ENCODE data around the gene SYPL1. TPM values are rescaled to one million over a fixed set of nuclear protein-coding genes. Genes with fewer than 3 reads are reported as not detected.

The SYPL1 gene
- total RNA-seq, 1 donor from 2014 or later: 76.9 TPM

DNA sequence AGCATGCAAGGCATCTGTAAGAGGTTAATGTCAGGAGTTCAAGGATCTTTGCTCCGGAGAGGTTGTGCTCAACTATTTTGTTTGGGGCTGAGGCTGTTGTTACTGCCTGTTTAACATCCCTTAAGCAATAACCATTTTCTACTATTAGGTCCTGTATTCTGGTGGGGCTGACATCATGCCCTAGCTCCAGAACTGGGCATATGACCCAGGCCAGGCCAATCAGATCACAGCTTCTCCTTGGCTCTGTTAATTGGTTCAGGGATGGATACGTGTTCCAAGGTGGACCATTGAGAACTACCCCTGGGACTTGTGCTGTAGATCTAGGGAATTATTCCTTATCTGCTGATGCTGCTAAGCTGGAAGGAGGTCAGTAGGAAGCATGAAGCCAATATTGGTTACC is 67.0 kb downstream of the SYPL1 start:
- H3K27me3 ChIP-seq: no peaks in the 10 kb centered on the region
- no peak overlapping the region for H3K27ac ChIP-seq
- no peak overlapping the region for H3K4me3 ChIP-seq
- no peaks in the 10 kb centered on the region for H3K9me3 ChIP-seq
- no peak for DNase-seq (ENCODE audit: extremely low spot score in 2 of 2)
- intact Hi-C loops (cut with DNase I): no loop called here
- TF ChIP-seq POLR2A (IDR thresholded peaks at IDR 0.05): no peak
- TF ChIP-seq, protein P1, sequence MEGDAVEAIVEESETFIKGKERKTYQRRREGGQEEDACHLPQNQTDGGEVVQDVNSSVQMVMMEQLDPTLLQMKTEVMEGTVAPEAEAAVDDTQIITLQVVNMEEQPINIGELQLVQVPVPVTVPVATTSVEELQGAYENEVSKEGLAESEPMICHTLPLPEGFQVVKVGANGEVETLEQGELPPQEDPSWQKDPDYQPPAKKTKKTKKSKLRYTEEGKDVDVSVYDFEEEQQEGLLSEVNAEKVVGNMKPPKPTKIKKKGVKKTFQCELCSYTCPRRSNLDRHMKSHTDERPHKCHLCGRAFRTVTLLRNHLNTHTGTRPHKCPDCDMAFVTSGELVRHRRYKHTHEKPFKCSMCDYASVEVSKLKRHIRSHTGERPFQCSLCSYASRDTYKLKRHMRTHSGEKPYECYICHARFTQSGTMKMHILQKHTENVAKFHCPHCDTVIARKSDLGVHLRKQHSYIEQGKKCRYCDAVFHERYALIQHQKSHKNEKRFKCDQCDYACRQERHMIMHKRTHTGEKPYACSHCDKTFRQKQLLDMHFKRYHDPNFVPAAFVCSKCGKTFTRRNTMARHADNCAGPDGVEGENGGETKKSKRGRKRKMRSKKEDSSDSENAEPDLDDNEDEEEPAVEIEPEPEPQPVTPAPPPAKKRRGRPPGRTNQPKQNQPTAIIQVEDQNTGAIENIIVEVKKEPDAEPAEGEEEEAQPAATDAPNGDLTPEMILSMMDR (IDR thresholded peaks at IDR 0.05): no peak
- TF ChIP-seq POLR2AphosphoS5 (IDR thresholded peaks at IDR 0.05; ENCODE audit: insufficient read depth in 1 of 2, low read depth in 1 of 2): no peak
- no peaks in the 10 kb centered on the region for H3K36me3 ChIP-seq
- H3K4me1 ChIP-seq: peaks cover 50% of the 10 kb centered on the region

DNA sequence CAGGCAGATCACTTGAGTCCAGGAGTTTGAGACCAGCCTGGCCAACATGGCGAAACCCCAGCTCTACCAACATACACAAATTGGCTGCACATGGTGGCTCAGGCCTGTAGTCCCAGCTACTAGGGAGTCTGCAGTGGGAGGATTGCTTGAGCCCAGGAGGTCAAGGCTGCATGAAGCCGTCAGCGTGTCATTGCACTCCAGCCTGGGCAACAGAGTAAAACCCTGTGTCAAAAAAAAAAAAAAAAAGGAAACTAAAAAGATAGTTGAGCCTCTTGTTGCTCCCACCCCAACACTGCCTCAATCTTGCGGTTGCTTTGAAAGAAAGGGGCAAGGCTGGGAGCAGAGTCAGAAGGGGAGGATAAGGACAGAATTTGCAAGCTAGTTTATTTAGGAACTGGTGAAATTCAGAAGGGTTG is 69.9 kb downstream of the SYPL1 start:
- Histone ChIP-seq H3K4me1 (peaks cover 42% of the 10 kb centered on the region), H3K36me3 (no peaks in the 10 kb centered on the region), H3K9me3 (no peaks in the 10 kb centered on the region), H3K27ac (peak overlapping the region; percentile 48), H3K27me3 (no peaks in the 10 kb centered on the region), H3K4me3 (no peak overlapping the region)
- intact Hi-C loops (cut with DNase I): loop anchor here (5.0 kb wide), 3 partner anchors 105 to 390 kb away; no protein-coding TSS in a partner anchor
- TF ChIP-seq, protein P1 (IDR thresholded peaks at IDR 0.05): no peak
- TF ChIP-seq POLR2AphosphoS5 (IDR thresholded peaks at IDR 0.05; ENCODE audit: insufficient read depth in 1 of 2, low read depth in 1 of 2): no peak
- TF ChIP-seq POLR2A (IDR thresholded peaks at IDR 0.05): no peak
- DNase-seq (ENCODE audit: extremely low spot score in 2 of 2): no peak

DNA sequence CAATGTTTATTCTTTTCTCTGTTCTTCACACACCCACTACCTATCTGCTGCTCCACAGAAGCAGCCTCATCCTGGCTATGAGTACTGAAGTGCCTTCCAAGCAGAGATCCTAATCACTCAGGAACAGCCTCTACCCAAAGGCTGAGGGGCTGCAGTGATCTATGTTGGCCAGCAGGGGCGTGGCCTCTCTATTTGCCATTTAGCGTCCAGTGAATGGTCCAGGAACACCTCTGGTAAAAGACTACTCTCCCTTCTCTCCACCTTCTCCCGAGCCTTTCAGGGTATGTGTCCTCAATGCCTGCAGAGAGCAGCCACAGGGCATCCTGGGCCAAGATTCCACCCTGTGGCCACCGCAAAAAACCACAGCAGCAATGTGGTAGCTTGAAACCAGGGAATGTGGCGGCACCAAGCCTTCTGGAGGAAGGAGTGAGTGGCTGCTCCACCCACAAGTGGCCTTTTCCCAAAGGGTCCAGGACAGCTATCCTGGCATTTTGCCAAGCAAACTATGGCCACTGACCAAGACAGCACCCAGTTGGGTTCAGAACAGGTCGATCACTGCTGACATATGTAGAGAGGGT is 70.9 kb downstream of the SYPL1 start:
- H3K36me3 ChIP-seq: no peaks in the 10 kb centered on the region
- no peak overlapping the region for H3K4me3 ChIP-seq
- DNase-seq (ENCODE audit: extremely low spot score in 2 of 2): no peak
- H3K9me3 ChIP-seq: no peaks in the 10 kb centered on the region
- H3K4me1 ChIP-seq: peaks cover 40% of the 10 kb centered on the region
- TF ChIP-seq POLR2A (IDR thresholded peaks at IDR 0.05): no peak
- TF ChIP-seq, protein P1 (IDR thresholded peaks at IDR 0.05): peak in 1 of 3 experiments; percentile 31
- intact Hi-C loops (cut with DNase I): loop anchor here (5.0 kb wide), 3 partner anchors 104 to 389 kb away; no protein-coding TSS in a partner anchor
- peak overlapping the region; percentile 48 for H3K27ac ChIP-seq
- H3K27me3 ChIP-seq: no peaks in the 10 kb centered on the region

Other genes with a start within 250 kb of the SYPL1 start
- gene ATXN7L1, start 235.7 kb downstream of the SYPL1 start, total RNA-seq: 16.2 TPM
- gene CDHR3, start 149.0 kb downstream of the SYPL1 start, total RNA-seq: 8.8 TPM
- gene NAMPT, start 172.7 kb upstream of the SYPL1 start, total RNA-seq: 400 TPM

Measured in vagina (tissue), 2 donors.